ENCODE measurements around the gene STK32C. TPM values are rescaled to one million over a fixed set of nuclear protein-coding genes. Genes with fewer than 3 reads are reported as not detected.

STK32C gene
- polyA plus RNA-seq, 1 donor from 2014 or later = 23.2 TPM

DNA sequence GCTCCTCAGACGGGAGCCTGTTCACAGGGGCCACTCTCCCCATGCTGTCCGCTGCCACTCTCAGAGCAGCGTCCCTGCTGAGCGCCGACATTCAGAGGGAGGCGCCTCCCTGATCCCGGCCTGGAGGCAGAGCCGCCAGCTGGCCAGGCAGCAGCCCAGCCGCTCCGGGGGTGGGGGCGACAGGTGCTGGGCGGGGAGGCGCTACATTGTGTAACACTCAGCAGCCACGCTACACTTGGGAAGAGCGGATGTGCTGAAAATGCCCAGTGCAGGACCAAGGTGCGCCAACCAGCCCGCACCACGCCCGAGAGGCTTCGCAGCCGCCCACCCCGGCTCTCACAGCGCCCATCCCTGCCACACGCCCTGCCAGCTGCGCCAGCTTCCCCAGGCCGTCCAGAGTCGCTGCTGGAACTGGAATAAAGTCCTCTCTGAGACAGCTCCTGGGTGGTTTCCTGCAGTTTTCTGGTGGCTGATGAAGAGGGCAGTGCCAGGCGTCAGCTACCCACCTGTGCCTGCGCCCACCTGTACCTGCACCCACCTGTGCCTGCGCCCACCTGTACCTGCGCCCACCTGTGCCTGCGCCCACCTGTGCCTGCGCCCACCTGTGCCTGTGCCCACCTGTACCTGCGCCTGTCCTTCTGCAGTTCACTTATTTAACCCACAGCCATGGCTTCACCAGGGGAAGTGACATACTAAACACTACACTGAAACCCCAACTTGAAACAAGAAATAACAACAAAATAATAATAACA lies 25.7 kb downstream of the STK32C start:
- no peaks in the 10 kb centered on the region for H3K36me3 ChIP-seq (ENCODE audit: insufficient read depth, low read length)
- TF ChIP-seq TAF1 (IDR thresholded peaks at IDR 0.05; ENCODE audit: low read depth) = no peak
- TF ChIP-seq MXI1 (conservative IDR thresholded peaks at IDR 0.05; ENCODE audit: poor library complexity, severe bottlenecking) = no peak
- TF ChIP-seq SMC3 (conservative IDR thresholded peaks at IDR 0.05; ENCODE audit: poor library complexity) = no peak
- TF ChIP-seq EP300 (conservative IDR thresholded peaks at IDR 0.05; ENCODE audit: poor library complexity, severe bottlenecking) = no peak
- TF ChIP-seq, protein P1, sequence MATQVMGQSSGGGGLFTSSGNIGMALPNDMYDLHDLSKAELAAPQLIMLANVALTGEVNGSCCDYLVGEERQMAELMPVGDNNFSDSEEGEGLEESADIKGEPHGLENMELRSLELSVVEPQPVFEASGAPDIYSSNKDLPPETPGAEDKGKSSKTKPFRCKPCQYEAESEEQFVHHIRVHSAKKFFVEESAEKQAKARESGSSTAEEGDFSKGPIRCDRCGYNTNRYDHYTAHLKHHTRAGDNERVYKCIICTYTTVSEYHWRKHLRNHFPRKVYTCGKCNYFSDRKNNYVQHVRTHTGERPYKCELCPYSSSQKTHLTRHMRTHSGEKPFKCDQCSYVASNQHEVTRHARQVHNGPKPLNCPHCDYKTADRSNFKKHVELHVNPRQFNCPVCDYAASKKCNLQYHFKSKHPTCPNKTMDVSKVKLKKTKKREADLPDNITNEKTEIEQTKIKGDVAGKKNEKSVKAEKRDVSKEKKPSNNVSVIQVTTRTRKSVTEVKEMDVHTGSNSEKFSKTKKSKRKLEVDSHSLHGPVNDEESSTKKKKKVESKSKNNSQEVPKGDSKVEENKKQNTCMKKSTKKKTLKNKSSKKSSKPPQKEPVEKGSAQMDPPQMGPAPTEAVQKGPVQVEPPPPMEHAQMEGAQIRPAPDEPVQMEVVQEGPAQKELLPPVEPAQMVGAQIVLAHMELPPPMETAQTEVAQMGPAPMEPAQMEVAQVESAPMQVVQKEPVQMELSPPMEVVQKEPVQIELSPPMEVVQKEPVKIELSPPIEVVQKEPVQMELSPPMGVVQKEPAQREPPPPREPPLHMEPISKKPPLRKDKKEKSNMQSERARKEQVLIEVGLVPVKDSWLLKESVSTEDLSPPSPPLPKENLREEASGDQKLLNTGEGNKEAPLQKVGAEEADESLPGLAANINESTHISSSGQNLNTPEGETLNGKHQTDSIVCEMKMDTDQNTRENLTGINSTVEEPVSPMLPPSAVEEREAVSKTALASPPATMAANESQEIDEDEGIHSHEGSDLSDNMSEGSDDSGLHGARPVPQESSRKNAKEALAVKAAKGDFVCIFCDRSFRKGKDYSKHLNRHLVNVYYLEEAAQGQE (IDR thresholded peaks at IDR 0.05; ENCODE audit: borderline replicate concordance) = no peak
- TF ChIP-seq RAD21 (conservative IDR thresholded peaks at IDR 0.05) = no peak
- TF ChIP-seq, protein P2, sequence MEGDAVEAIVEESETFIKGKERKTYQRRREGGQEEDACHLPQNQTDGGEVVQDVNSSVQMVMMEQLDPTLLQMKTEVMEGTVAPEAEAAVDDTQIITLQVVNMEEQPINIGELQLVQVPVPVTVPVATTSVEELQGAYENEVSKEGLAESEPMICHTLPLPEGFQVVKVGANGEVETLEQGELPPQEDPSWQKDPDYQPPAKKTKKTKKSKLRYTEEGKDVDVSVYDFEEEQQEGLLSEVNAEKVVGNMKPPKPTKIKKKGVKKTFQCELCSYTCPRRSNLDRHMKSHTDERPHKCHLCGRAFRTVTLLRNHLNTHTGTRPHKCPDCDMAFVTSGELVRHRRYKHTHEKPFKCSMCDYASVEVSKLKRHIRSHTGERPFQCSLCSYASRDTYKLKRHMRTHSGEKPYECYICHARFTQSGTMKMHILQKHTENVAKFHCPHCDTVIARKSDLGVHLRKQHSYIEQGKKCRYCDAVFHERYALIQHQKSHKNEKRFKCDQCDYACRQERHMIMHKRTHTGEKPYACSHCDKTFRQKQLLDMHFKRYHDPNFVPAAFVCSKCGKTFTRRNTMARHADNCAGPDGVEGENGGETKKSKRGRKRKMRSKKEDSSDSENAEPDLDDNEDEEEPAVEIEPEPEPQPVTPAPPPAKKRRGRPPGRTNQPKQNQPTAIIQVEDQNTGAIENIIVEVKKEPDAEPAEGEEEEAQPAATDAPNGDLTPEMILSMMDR (IDR thresholded peaks at IDR 0.05; ENCODE audit: poor library complexity, severe bottlenecking) = no peak
- no peak for TF ChIP-seq POLR2AphosphoS5 (IDR thresholded peaks at IDR 0.05)
- no peaks in the 10 kb centered on the region for H3F3A ChIP-seq (ENCODE audit: insufficient read depth, low read length, poor library complexity, severe bottlenecking)
- H3K4me3 ChIP-seq (ENCODE audit: low read length) = no peak overlapping the region
- H3K9ac ChIP-seq (ENCODE audit: low read length) = no peak overlapping the region
- H2AFZ ChIP-seq (ENCODE audit: low read depth, low read length) = no peak overlapping the region
- no peaks in the 10 kb centered on the region for H3K27me3 ChIP-seq (ENCODE audit: insufficient read depth, low read depth, low read length)
- no peak overlapping the region for H3K4me2 ChIP-seq (ENCODE audit: low read length)
- H3K9me3 ChIP-seq (ENCODE audit: low read length) = no peaks in the 10 kb centered on the region
- no peak overlapping the region for H3K27ac ChIP-seq (ENCODE audit: low read length)
- H3K79me2 ChIP-seq (replicated peaks; ENCODE audit: insufficient read depth, low read length) = no peaks in the 10 kb centered on the region
- no peaks in the 10 kb centered on the region for H3K9me2 ChIP-seq (ENCODE audit: insufficient read depth, low read length)
- H4K20me1 ChIP-seq (ENCODE audit: insufficient read depth) = no peaks in the 10 kb centered on the region

DNA sequence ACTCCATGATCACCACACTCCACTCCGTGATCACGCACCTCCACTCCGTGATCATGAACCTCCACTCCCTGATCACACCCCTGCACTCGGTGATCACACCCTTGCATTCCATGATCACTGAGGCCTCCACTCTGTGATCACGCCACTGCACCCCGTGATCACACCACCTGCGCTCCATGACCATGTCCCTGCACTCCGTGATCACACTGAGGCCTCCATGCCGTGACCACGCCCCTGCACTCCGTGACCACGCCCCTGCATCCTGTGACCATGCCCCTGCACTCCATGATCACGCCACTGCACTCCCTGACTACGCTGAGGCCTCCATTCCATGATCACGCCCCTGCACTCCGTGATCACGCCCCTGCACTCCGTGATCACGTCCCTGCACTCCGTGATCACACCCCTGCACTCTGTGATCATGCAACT lies 27.1 kb downstream of the STK32C start:
- TF ChIP-seq, protein P1 (IDR thresholded peaks at IDR 0.05; ENCODE audit: borderline replicate concordance) = no peak
- no peak for TF ChIP-seq EP300 (conservative IDR thresholded peaks at IDR 0.05; ENCODE audit: poor library complexity, severe bottlenecking)
- no peak for TF ChIP-seq MXI1 (conservative IDR thresholded peaks at IDR 0.05; ENCODE audit: poor library complexity, severe bottlenecking)
- TF ChIP-seq RAD21 (conservative IDR thresholded peaks at IDR 0.05) = no peak
- no peak for TF ChIP-seq TAF1 (IDR thresholded peaks at IDR 0.05; ENCODE audit: low read depth)
- no peak for TF ChIP-seq EZH2 (IDR thresholded peaks at IDR 0.05; ENCODE audit: borderline replicate concordance, insufficient read depth, low read length, poor library complexity, severe bottlenecking)
- TF ChIP-seq, protein P2 (IDR thresholded peaks at IDR 0.05; ENCODE audit: poor library complexity, severe bottlenecking) = no peak
- no peak for TF ChIP-seq SMC3 (conservative IDR thresholded peaks at IDR 0.05; ENCODE audit: poor library complexity)
- no peak for TF ChIP-seq POLR2AphosphoS5 (IDR thresholded peaks at IDR 0.05)
- H3F3A ChIP-seq (ENCODE audit: insufficient read depth, low read length, poor library complexity, severe bottlenecking) = no peaks in the 10 kb centered on the region

More for the DNA sequence above, 27.1 kb downstream of the STK32C start:
- H3K27ac ChIP-seq (ENCODE audit: low read length) = no peak overlapping the region
- no peak overlapping the region for H3K4me3 ChIP-seq (ENCODE audit: low read length)
- no peak overlapping the region for H2AFZ ChIP-seq (ENCODE audit: low read depth, low read length)
- H3K4me2 ChIP-seq (ENCODE audit: low read length) = no peak overlapping the region
- no peaks in the 10 kb centered on the region for H3K27me3 ChIP-seq (ENCODE audit: insufficient read depth, low read depth, low read length)
- no peaks in the 10 kb centered on the region for H3K79me2 ChIP-seq (replicated peaks; ENCODE audit: insufficient read depth, low read length)
- no peaks in the 10 kb centered on the region for H4K20me1 ChIP-seq (ENCODE audit: insufficient read depth)
- H3K9ac ChIP-seq (ENCODE audit: low read length) = no peak overlapping the region
- no peaks in the 10 kb centered on the region for H3K9me3 ChIP-seq (ENCODE audit: low read length)
- H3K36me3 ChIP-seq (ENCODE audit: insufficient read depth, low read length) = no peaks in the 10 kb centered on the region
- no peaks in the 10 kb centered on the region for H3K9me2 ChIP-seq (ENCODE audit: insufficient read depth, low read length)

All from neural cell (in vitro differentiated cells).